ENCODE results near the gene CCDC106.

DNA sequence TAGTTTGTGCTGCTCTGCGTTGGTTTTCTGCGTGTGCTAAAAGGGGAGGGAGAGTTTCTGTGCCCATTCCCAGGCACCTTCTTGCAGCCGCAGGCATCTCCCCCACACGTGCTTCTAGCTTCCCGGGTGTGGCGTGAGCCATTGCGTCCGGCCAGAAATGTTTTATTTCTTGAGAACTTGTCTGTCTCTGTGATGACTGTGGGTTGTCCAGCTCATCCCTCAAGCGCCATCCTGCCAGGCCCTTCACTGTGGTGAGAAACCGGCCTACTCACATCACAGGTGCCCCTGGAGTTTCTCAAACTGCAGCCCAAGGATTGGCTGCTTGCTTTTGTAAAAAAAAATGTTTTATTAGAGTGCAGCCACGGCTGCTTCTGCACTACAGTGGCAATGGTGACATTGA lies 51.2 kb downstream of the CCDC106 start:
- no peak for TF ChIP-seq EZH2 (IDR thresholded peaks at IDR 0.05; ENCODE audit: low read length, unreplicated experiment)
- TF ChIP-seq, protein P1, sequence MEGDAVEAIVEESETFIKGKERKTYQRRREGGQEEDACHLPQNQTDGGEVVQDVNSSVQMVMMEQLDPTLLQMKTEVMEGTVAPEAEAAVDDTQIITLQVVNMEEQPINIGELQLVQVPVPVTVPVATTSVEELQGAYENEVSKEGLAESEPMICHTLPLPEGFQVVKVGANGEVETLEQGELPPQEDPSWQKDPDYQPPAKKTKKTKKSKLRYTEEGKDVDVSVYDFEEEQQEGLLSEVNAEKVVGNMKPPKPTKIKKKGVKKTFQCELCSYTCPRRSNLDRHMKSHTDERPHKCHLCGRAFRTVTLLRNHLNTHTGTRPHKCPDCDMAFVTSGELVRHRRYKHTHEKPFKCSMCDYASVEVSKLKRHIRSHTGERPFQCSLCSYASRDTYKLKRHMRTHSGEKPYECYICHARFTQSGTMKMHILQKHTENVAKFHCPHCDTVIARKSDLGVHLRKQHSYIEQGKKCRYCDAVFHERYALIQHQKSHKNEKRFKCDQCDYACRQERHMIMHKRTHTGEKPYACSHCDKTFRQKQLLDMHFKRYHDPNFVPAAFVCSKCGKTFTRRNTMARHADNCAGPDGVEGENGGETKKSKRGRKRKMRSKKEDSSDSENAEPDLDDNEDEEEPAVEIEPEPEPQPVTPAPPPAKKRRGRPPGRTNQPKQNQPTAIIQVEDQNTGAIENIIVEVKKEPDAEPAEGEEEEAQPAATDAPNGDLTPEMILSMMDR (conservative IDR thresholded peaks at IDR 0.05; ENCODE audit: low read depth, low read length): no peak
